Liver (tissue), 9 donors: ENCODE results near the gene SEMA3C. TPM values are rescaled to one million over a fixed set of nuclear protein-coding genes. Genes with fewer than 3 reads are reported as not detected.

ENCODE experiments used
- DNase-seq: peaks from one replicate; pipeline ENCODE4 v3.0.0-alpha.2; 2017; ENCODE audit warnings: low spot score
- H3K27ac ChIP-seq, 2 donors: one replicate each; pipeline ENCODE4 v1.7.0; 2013; ENCODE audit warnings: inconsistent platforms in 2 of 2, low read length in 2 of 2, control low read depth in 1 of 2, low read depth in 1 of 2, mild to moderate bottlenecking in 1 of 2
- H3K27me3 ChIP-seq, 4 donors: one replicate each; pipeline versions ENCODE4 v1.6.1 to v1.7.0; 2013; ENCODE audit warnings: low read length in 3 of 4, inconsistent platforms in 1 of 4, mild to moderate bottlenecking in 1 of 4, moderate library complexity in 1 of 4; ENCODE audit not compliant: control insufficient read depth in 4 of 4, insufficient read depth in 4 of 4
- H3K36me3 ChIP-seq, 4 donors: one replicate each; pipeline versions ENCODE4 v1.6.1 to v1.7.0; 2013; ENCODE audit warnings: low read length in 3 of 4, mild to moderate bottlenecking in 3 of 4, low read depth in 1 of 4, moderate library complexity in 1 of 4; ENCODE audit not compliant: control insufficient read depth in 4 of 4, insufficient read depth in 3 of 4
- H3K4me1 ChIP-seq, 4 donors: one replicate each; pipeline versions ENCODE4 v1.6.1 to v1.7.0; 2013; ENCODE audit warnings: low read length in 3 of 4, mild to moderate bottlenecking in 3 of 4, moderate library complexity in 1 of 4; ENCODE audit not compliant: control insufficient read depth in 4 of 4, insufficient read depth in 4 of 4
- H3K4me3 ChIP-seq, 3 donors: one replicate each; pipeline versions ENCODE4 v1.6.1 to v1.7.0; 2013; ENCODE audit warnings: low read length in 3 of 3, control low read depth in 1 of 3, low read depth in 1 of 3, mild to moderate bottlenecking in 1 of 3
- H3K9ac ChIP-seq, 2 donors: one replicate each; pipeline ENCODE4 v1.7.0; 2013; ENCODE audit warnings: low read length in 2 of 2, mild to moderate bottlenecking in 2 of 2, moderate library complexity in 2 of 2, control low read depth in 1 of 2, low read depth in 1 of 2
- H3K9me3 ChIP-seq, 4 donors: one replicate each; pipeline versions ENCODE4 v1.6.1 to v1.7.0; 2013; ENCODE audit warnings: low read length in 3 of 4; ENCODE audit not compliant: control insufficient read depth in 4 of 4
- EGR1 ChIP-seq, 2 donors: IDR thresholded peaks; 2 replicates each; pipeline ENCODE4 v1.6.1; 2016 to 2018; ENCODE audit warnings: antibody characterized with exemption in 2 of 2, low read depth in 2 of 2
- FOXA1 ChIP-seq: IDR thresholded peaks from 2 replicates; pipeline ENCODE4 v1.6.1; 2016; ENCODE audit warnings: antibody characterized with exemption
- FOXA2 ChIP-seq: IDR thresholded peaks from 2 replicates; pipeline ENCODE4 v1.6.1; 2016; ENCODE audit warnings: antibody characterized with exemption
- GABPA ChIP-seq, 2 donors: IDR thresholded peaks in 1 of 2; conservative IDR thresholded peaks in 1 of 2; 2 replicates each; pipeline ENCODE4 v1.6.1; 2016; ENCODE audit warnings: antibody characterized with exemption in 2 of 2, mild to moderate bottlenecking in 1 of 2, moderate library complexity in 1 of 2
- HNF4A ChIP-seq, 2 donors: conservative IDR thresholded peaks; 2 replicates each; pipeline ENCODE4 v1.6.1; 2016; ENCODE audit warnings: antibody characterized with exemption in 2 of 2, mild to moderate bottlenecking in 2 of 2
- HNF4G ChIP-seq: IDR thresholded peaks from 2 replicates; pipeline ENCODE4 v1.6.1; 2016; ENCODE audit warnings: antibody characterized with exemption
- JUND ChIP-seq, 2 donors: IDR thresholded peaks; 2 replicates each; pipeline ENCODE4 v1.6.1; 2016; ENCODE audit warnings: antibody characterized with exemption in 2 of 2
- NR2F2 ChIP-seq: IDR thresholded peaks from 2 replicates; pipeline ENCODE4 v1.6.1; 2016; ENCODE audit warnings: antibody characterized with exemption
- RAD21 ChIP-seq, 2 donors: IDR thresholded peaks; 2 replicates each; pipeline ENCODE4 v1.6.1; 2016; ENCODE audit warnings: antibody characterized with exemption in 2 of 2, mild to moderate bottlenecking in 2 of 2
- RXRA ChIP-seq, 2 donors: IDR thresholded peaks; 2 replicates each; pipeline ENCODE4 v1.6.1; 2017 to 2018; ENCODE audit warnings: antibody characterized with exemption in 2 of 2, mild to moderate bottlenecking in 1 of 2
- SP1 ChIP-seq: IDR thresholded peaks from 2 replicates; pipeline ENCODE4 v1.6.1; 2018; ENCODE audit warnings: antibody characterized with exemption, mild to moderate bottlenecking
- TAF1 ChIP-seq: conservative IDR thresholded peaks from 2 replicates; pipeline ENCODE4 v1.6.1; 2016; ENCODE audit warnings: antibody characterized with exemption, mild to moderate bottlenecking
- YY1 ChIP-seq: IDR thresholded peaks from 2 replicates; pipeline ENCODE4 v1.6.1; 2016; ENCODE audit warnings: antibody characterized with exemption, mild to moderate bottlenecking
- WGBS: extraction: QIAGEN DNeasy Blood & Tissue Kit; methylation state at CpG from one replicate; pipeline ENCODE4 v1.1.7; 2013; 5-methylcytosine and 5-hydroxymethylcytosine counted together
- polyA plus RNA-seq, 2 donors: library from polyadenylated mRNA; stranded (reverse) in 1 of 2; unstranded in 1 of 2; fragments of 200-250 nt in 1 of 2; fragments of >200 nt in 1 of 2; fragmentation: Nextera tagmentation in 1 of 2; extraction: Ambion mirVana in 1 of 2; gene quantifications; one replicate each; pipeline versions ENCODE4 v1.2.1 to v1.2.3, GENCODE V29; 2013 to 2015
- total RNA-seq, 2 donors: library from RNA; depleted of rRNA; stranded (reverse); fragments of >200 nt; gene quantifications; one replicate each; pipeline ENCODE4 v1.2.3, GENCODE V29; 2014
- TF ChIP-seq, protein P1 (sequence below): fragments of 150-350 bp; IDR thresholded peaks from 2 replicates; pipeline ENCODE4 v1.5.1; 2017; ENCODE audit warnings: improper control_type of control experiment, low read depth, low read length; ENCODE audit not compliant: missing input control
- TF ChIP-seq, protein P2 (sequence below): IDR thresholded peaks from 2 replicates; pipeline ENCODE4 v1.6.1; 2016; ENCODE audit warnings: antibody characterized with exemption, mild to moderate bottlenecking
- TF ChIP-seq, protein P3 (sequence below): IDR thresholded peaks from 2 replicates; pipeline ENCODE4 v1.6.1; 2016; ENCODE audit warnings: antibody characterized with exemption
- TF ChIP-seq, protein P4 (sequence below): IDR thresholded peaks from 2 replicates; pipeline ENCODE4 v1.6.1; 2016; ENCODE audit warnings: antibody characterized with exemption
- TF ChIP-seq, protein P5 (sequence below): IDR thresholded peaks from 2 replicates; pipeline ENCODE4 v1.6.1; 2016; ENCODE audit warnings: antibody characterized with exemption
- donor health status: healthy.
- donor health status: healthy.
- donor health status: healthy.
- donor health status: healthy.
- donor health status: healthy.

The SEMA3C gene
- total and polyA plus RNA-seq, 4 donors = 0.20 to 1.8 (median 0.64) TPM

DNA sequence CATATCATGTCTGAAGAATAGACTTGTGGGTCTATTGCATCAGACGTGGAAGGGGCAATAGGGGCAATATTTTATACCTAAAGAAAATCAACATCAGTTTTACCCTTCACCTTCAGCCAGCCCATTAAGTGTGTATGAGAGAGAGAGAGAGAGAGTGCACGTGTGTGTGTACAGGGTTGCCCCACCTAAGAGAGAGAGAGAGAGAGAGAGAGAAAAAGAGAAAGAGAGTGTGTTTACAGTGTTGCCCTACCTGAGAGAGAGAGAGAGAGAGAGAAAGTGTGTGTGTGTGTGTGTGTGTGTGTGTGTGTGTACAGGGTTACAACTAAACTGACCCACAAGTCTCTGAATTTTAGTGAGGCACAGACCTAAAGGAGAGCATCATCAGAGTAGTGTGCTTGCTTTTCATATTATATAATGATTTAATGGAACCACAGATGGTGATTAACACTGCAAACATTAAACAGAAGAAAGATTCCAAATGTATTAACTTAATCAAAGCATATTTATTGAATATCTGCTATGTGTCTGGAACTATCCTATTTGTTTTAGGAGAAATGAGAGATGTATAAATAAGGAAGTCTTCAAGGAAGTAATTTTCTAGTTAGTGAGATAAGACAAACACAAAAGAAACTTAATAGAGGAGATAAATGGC, 213.6 kb downstream of the SEMA3C start:
- 38% methylated on average over 2 of the region's 2 CpGs for WGBS
- H3K4me1 ChIP-seq = no peaks in the 10 kb centered on the region
- no peak overlapping the region for H3K4me3 ChIP-seq
- TF ChIP-seq NR2F2 (no peak), HNF4A (conservative IDR thresholded peaks at IDR 0.05) (no peak), SP1 (no peak), TAF1 (no peak), JUND (IDR thresholded peaks at IDR 0.05) (no peak), RXRA (IDR thresholded peaks at IDR 0.05) (no peak)
- TF ChIP-seq, protein P1, sequence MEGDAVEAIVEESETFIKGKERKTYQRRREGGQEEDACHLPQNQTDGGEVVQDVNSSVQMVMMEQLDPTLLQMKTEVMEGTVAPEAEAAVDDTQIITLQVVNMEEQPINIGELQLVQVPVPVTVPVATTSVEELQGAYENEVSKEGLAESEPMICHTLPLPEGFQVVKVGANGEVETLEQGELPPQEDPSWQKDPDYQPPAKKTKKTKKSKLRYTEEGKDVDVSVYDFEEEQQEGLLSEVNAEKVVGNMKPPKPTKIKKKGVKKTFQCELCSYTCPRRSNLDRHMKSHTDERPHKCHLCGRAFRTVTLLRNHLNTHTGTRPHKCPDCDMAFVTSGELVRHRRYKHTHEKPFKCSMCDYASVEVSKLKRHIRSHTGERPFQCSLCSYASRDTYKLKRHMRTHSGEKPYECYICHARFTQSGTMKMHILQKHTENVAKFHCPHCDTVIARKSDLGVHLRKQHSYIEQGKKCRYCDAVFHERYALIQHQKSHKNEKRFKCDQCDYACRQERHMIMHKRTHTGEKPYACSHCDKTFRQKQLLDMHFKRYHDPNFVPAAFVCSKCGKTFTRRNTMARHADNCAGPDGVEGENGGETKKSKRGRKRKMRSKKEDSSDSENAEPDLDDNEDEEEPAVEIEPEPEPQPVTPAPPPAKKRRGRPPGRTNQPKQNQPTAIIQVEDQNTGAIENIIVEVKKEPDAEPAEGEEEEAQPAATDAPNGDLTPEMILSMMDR = no peak
- TF ChIP-seq, protein P2, sequence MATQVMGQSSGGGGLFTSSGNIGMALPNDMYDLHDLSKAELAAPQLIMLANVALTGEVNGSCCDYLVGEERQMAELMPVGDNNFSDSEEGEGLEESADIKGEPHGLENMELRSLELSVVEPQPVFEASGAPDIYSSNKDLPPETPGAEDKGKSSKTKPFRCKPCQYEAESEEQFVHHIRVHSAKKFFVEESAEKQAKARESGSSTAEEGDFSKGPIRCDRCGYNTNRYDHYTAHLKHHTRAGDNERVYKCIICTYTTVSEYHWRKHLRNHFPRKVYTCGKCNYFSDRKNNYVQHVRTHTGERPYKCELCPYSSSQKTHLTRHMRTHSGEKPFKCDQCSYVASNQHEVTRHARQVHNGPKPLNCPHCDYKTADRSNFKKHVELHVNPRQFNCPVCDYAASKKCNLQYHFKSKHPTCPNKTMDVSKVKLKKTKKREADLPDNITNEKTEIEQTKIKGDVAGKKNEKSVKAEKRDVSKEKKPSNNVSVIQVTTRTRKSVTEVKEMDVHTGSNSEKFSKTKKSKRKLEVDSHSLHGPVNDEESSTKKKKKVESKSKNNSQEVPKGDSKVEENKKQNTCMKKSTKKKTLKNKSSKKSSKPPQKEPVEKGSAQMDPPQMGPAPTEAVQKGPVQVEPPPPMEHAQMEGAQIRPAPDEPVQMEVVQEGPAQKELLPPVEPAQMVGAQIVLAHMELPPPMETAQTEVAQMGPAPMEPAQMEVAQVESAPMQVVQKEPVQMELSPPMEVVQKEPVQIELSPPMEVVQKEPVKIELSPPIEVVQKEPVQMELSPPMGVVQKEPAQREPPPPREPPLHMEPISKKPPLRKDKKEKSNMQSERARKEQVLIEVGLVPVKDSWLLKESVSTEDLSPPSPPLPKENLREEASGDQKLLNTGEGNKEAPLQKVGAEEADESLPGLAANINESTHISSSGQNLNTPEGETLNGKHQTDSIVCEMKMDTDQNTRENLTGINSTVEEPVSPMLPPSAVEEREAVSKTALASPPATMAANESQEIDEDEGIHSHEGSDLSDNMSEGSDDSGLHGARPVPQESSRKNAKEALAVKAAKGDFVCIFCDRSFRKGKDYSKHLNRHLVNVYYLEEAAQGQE = no peak
- H3K9me3 ChIP-seq = no peaks in the 10 kb centered on the region
- peaks cover 0 to 9% (median 0%) of the 10 kb centered on the region in 4 donors for H3K27me3 ChIP-seq
- H3K36me3 ChIP-seq = no peaks in the 10 kb centered on the region
- no peak overlapping the region for H3K27ac ChIP-seq
- H3K9ac ChIP-seq = no peak overlapping the region
- DNase-seq = no peak

DNA sequence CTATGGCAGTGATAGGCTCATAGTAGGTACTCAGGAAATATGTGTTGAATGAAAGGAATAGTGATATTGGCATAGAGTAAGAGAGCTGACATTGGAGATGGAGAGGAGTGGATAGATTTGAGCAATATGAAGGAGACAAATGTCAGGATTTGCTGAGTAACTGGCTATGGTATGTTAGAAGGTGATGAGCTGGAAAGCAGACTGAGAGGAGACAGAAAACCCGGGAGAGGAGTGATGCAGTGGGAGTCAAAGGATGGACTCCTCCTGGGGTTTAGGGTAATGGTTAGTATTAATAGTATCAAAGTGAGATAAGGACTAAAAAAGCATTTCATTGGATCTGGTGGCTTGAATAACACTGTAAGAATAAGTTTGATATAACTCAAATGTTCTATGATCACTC, 215.6 kb downstream of the SEMA3C start:
- H3K4me3 ChIP-seq = no peak overlapping the region
- H3K4me1 ChIP-seq = peaks cover 0 to 4% (median 1%) of the 10 kb centered on the region in 4 donors
- H3K36me3 ChIP-seq = no peaks in the 10 kb centered on the region
- no peak overlapping the region for H3K27ac ChIP-seq
- no peak overlapping the region for H3K9ac ChIP-seq
- peaks cover 0 to 9% (median 0%) of the 10 kb centered on the region in 4 donors for H3K27me3 ChIP-seq
- H3K9me3 ChIP-seq = no peaks in the 10 kb centered on the region
- DNase-seq = no peak
- 84% methylated on average over 1 of the region's 1 CpG for WGBS
- no peak for TF ChIP-seq FOXA2
- TF ChIP-seq, protein P2 = no peak
- TF ChIP-seq YY1 = no peak
- no peak for TF ChIP-seq RXRA (IDR thresholded peaks at IDR 0.05)
- no peak for TF ChIP-seq JUND (IDR thresholded peaks at IDR 0.05)
- TF ChIP-seq HNF4G = no peak
- TF ChIP-seq SP1 = no peak
- no peak for TF ChIP-seq GABPA (IDR thresholded peaks at IDR 0.05 in 1 of 2, conservative IDR thresholded peaks at IDR 0.05 in 1 of 2)
- TF ChIP-seq, protein P3, sequence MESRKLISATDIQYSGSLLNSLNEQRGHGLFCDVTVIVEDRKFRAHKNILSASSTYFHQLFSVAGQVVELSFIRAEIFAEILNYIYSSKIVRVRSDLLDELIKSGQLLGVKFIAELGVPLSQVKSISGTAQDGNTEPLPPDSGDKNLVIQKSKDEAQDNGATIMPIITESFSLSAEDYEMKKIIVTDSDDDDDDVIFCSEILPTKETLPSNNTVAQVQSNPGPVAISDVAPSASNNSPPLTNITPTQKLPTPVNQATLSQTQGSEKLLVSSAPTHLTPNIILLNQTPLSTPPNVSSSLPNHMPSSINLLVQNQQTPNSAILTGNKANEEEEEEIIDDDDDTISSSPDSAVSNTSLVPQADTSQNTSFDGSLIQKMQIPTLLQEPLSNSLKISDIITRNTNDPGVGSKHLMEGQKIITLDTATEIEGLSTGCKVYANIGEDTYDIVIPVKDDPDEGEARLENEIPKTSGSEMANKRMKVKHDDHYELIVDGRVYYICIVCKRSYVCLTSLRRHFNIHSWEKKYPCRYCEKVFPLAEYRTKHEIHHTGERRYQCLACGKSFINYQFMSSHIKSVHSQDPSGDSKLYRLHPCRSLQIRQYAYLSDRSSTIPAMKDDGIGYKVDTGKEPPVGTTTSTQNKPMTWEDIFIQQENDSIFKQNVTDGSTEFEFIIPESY = no peak
- TF ChIP-seq EGR1 (IDR thresholded peaks at IDR 0.05; ENCODE audit: low read depth in 2 of 2) = no peak
- no peak for TF ChIP-seq NR2F2
- TF ChIP-seq FOXA1 = no peak
- TF ChIP-seq HNF4A (conservative IDR thresholded peaks at IDR 0.05) = no peak
- no peak for TF ChIP-seq RAD21 (IDR thresholded peaks at IDR 0.05)
- no peak for TF ChIP-seq TAF1
- TF ChIP-seq, protein P4, sequence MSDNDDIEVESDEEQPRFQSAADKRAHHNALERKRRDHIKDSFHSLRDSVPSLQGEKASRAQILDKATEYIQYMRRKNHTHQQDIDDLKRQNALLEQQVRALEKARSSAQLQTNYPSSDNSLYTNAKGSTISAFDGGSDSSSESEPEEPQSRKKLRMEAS = no peak
- TF ChIP-seq, protein P5, sequence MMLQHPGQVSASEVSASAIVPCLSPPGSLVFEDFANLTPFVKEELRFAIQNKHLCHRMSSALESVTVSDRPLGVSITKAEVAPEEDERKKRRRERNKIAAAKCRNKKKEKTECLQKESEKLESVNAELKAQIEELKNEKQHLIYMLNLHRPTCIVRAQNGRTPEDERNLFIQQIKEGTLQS = no peak
